ENCODE data around the gene SLC24A3.

- TF ChIP-seq, protein P1, sequence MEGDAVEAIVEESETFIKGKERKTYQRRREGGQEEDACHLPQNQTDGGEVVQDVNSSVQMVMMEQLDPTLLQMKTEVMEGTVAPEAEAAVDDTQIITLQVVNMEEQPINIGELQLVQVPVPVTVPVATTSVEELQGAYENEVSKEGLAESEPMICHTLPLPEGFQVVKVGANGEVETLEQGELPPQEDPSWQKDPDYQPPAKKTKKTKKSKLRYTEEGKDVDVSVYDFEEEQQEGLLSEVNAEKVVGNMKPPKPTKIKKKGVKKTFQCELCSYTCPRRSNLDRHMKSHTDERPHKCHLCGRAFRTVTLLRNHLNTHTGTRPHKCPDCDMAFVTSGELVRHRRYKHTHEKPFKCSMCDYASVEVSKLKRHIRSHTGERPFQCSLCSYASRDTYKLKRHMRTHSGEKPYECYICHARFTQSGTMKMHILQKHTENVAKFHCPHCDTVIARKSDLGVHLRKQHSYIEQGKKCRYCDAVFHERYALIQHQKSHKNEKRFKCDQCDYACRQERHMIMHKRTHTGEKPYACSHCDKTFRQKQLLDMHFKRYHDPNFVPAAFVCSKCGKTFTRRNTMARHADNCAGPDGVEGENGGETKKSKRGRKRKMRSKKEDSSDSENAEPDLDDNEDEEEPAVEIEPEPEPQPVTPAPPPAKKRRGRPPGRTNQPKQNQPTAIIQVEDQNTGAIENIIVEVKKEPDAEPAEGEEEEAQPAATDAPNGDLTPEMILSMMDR (IDR thresholded peaks at IDR 0.05): no peak
- TF ChIP-seq EP300 (IDR thresholded peaks at IDR 0.05): no peak
- no peak for TF ChIP-seq POLR2AphosphoS5 (IDR thresholded peaks at IDR 0.05)
- no peak for TF ChIP-seq POLR2A (IDR thresholded peaks at IDR 0.05)
These were observed 167.8 kb downstream of the SLC24A3 start for GRCh38 chr20:19380211-19380610.

Measured in upper lobe of left lung (tissue), 4 donors.